HFFc6 (cell line): ENCODE data around the gene RPS6KB2. TPM values are rescaled to one million over a fixed set of nuclear protein-coding genes. Genes with fewer than 3 reads are reported as not detected.

Source experiments
- DNase-seq: peaks from one replicate; pipeline ENCODE4 v3.0.0-alpha.2; 2018
- H3K27ac Mint-ChIP-seq: 2 replicates; pipeline ENCODE4 v1.8.0; 2020; ENCODE audit warnings: mild to moderate bottlenecking, mixed read lengths
- H3K27me3 Mint-ChIP-seq: 2 replicates; pipeline ENCODE4 v1.8.0; 2021; ENCODE audit warnings: mild to moderate bottlenecking, moderate library complexity, mixed read lengths; ENCODE audit not compliant: insufficient read depth
- H3K36me3 Mint-ChIP-seq: 2 replicates; pipeline ENCODE4 v1.8.0; 2021; ENCODE audit warnings: low read depth, mixed read lengths
- H3K4me1 Mint-ChIP-seq: 2 replicates; pipeline ENCODE4 v1.8.0; 2020; ENCODE audit warnings: low read depth, mixed read lengths
- H3K4me3 Mint-ChIP-seq: 2 replicates; pipeline ENCODE4 v1.8.0; 2020; ENCODE audit warnings: mild to moderate bottlenecking, moderate library complexity, mixed read lengths
- H3K9me3 Mint-ChIP-seq: 2 replicates; pipeline ENCODE4 v1.8.0; 2020; ENCODE audit warnings: mild to moderate bottlenecking, mixed read lengths
- total RNA-seq, 6 experiments: library from RNA; stranded (reverse); fragmentation: NEBNext Ultra II Directional; extraction: Animal tissue kit (Norgen Biotek cat#: 25700); gene quantifications; 2 replicates in 1 of 6; 3 replicates in 5 of 6; pipeline ENCODE4 v1.2.3, GENCODE V29; 2021
- TF ChIP-seq, protein P1 (sequence below): fragments of 200-600 bp; sonication (generic); IDR thresholded peaks from 2 replicates; pipeline ENCODE4 v1.5.0; 2021; ENCODE audit warnings: antibody characterized with exemption, mild to moderate bottlenecking

The RPS6KB2 gene
- total RNA-seq, 6 experiments from 2014 or later, result 51.5 to 58.4 (median 55.8) TPM

DNA sequence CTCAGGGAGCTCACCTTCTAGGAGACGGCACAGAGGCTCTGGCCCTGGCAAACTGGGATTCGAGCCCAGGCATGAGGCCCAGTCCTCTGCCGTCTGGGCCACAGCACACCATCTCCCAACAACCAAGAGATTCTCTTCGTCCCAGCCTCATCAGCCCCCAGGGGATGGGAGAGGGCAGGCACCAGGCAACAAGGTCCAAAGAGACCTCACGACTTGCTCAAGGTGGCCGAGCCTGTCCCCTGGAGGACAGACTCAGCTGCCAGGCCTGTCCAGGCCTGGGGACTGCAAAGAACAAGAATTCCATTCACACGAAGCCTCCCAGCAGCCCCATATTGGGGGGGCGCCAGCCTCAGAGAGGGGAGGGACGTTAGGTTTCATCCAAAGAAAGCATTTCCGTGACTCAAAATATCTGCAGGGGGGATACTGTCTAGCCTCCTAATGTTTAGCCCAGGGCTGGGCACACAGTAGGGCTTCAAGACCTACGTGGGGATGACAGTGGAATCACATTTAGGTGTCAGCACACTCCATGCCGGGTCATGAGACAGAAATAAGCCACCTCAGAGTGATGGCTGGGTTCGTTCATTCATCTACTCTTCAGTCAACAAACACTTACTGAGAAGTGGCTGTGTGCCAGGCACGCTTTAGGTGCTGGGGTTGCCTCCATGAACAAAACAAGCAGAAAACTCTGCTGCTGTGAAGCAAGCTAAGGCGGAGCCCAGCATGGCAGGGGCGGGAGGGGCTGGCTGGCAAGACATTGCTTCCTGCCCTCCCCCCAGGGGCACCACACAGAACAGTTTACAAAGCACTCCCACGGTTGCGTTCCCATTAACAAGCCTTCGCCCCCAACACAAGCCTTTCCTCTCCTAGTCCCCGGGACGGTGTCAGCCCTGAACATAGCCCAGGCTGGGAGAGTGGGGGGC, 11.6 kb upstream of the RPS6KB2 start:
- Mint-ChIP-seq H3K9me3 (no peaks in the 10 kb centered on the region), H3K27me3 (peaks cover 17% of the 10 kb centered on the region), H3K4me3 (no peak overlapping the region), H3K36me3 (no peaks in the 10 kb centered on the region), H3K4me1 (no peaks in the 10 kb centered on the region), H3K27ac (no peak overlapping the region)
- no peak for DNase-seq
- TF ChIP-seq, protein P1, sequence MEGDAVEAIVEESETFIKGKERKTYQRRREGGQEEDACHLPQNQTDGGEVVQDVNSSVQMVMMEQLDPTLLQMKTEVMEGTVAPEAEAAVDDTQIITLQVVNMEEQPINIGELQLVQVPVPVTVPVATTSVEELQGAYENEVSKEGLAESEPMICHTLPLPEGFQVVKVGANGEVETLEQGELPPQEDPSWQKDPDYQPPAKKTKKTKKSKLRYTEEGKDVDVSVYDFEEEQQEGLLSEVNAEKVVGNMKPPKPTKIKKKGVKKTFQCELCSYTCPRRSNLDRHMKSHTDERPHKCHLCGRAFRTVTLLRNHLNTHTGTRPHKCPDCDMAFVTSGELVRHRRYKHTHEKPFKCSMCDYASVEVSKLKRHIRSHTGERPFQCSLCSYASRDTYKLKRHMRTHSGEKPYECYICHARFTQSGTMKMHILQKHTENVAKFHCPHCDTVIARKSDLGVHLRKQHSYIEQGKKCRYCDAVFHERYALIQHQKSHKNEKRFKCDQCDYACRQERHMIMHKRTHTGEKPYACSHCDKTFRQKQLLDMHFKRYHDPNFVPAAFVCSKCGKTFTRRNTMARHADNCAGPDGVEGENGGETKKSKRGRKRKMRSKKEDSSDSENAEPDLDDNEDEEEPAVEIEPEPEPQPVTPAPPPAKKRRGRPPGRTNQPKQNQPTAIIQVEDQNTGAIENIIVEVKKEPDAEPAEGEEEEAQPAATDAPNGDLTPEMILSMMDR, result no peak

DNA sequence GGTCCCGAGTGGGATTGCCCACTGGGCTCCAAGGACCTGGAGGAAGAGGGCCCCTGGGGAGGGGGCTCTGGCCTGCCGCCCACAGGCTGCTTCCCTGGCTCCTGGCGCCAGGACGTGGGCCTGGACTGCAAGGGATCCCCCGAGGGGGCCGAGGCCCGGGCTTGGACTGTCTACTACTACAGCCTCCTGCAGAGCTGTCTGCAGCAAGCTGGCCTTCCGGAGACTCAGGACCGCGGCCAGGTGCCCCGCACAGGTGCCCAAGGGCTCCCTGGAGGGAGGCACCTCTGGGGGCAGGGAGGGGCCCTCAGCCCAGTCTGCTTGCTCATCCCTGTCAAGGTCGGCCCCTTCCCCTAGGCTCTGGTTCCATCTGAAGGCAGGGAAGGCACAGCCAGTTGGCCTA, 10.9 kb upstream of the RPS6KB2 start:
- Mint-ChIP-seq H3K36me3 (no peaks in the 10 kb centered on the region), H3K27me3 (peaks cover 13% of the 10 kb centered on the region), H3K27ac (no peak overlapping the region), H3K4me3 (no peak overlapping the region), H3K9me3 (no peaks in the 10 kb centered on the region), H3K4me1 (no peaks in the 10 kb centered on the region)
- no peak for DNase-seq
- TF ChIP-seq, protein P1, result no peak

DNA sequence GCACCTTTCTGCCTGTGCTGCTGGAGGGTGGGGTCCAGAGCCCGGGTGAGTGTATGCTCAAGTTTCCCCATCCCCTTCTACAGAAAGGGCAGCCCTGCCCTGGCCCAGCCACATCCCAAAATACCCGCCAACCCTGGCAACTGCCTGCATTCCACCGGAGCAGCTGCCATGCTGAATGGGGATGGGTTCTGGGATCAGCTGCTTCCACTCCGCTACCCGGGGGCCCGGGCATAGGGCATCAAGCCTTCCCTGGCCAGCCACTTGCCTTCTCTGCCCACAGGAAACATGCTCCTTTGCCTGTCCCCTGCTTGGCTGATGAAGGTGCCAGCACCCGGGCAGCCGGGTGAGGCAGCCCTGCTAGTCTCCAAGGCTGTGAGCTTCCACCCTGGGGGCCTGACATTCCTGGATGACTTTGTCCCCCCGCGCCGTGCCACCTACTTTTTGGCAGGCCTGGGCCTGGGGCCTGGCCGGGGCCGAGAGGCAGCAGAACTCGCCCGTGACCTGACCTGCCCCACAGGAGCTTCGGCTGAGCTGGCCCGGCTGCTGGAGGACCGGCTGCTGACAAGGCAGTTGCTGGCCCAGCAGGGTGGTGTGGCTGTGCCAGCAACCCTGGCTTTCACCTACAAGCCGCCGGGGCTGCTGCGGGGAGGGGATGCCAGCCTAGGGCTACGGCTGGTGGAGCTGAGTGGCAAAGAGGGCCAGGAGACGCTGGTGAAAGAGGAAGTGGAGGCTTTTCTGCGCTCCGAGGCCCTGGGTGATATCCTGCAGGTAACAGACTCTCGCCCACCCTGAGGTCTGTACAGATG, 9.6 kb upstream of the RPS6KB2 start:
- Mint-ChIP-seq H3K9me3 (no peaks in the 10 kb centered on the region), H3K27me3 (peaks cover 5% of the 10 kb centered on the region), H3K36me3 (no peaks in the 10 kb centered on the region), H3K4me3 (no peak overlapping the region), H3K27ac (no peak overlapping the region), H3K4me1 (no peaks in the 10 kb centered on the region)
- TF ChIP-seq, protein P1, result no peak
- no peak for DNase-seq

DNA sequence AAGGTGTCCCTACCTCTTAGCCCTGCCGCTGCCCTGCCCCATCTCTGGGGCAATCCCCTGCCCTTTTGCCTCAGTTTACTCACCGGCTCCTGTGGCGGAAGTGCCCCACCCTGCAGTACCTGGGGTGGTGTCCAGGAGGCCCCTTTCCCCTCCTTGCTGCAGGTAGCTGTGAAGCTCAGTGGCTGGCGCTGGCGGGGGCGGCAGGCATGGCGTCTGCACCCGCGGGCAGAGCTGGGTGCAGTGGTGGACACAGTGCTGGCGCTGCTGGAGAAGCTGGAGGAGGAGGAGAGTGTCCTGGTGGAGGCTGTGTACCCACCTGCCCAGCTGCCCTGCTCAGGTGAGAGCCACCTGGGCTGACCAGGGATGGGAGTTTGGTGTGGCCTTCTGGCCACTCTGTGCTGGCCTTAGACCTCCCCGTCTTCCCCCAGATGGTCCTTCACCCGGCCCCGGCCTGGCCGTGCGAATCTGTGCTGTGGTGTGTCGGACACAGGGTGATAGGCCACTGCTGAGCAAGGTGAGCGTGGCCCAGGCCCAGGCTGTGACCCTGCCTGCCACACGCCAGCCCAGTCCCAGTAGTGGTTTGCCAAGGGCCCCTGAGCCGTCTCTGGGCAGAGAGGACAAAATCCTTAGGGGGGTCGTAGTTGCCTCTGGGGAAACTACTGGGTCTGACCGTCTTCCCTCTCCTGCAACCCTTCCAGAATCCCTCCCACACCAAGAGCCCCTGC, 8.8 kb upstream of the RPS6KB2 start:
- Mint-ChIP-seq H3K9me3 (no peaks in the 10 kb centered on the region), H3K4me3 (no peak overlapping the region), H3K36me3 (no peaks in the 10 kb centered on the region), H3K4me1 (no peaks in the 10 kb centered on the region), H3K27me3 (peaks cover 2% of the 10 kb centered on the region), H3K27ac (no peak overlapping the region)
- DNase-seq, result no peak
- TF ChIP-seq, protein P1, result no peak

DNA sequence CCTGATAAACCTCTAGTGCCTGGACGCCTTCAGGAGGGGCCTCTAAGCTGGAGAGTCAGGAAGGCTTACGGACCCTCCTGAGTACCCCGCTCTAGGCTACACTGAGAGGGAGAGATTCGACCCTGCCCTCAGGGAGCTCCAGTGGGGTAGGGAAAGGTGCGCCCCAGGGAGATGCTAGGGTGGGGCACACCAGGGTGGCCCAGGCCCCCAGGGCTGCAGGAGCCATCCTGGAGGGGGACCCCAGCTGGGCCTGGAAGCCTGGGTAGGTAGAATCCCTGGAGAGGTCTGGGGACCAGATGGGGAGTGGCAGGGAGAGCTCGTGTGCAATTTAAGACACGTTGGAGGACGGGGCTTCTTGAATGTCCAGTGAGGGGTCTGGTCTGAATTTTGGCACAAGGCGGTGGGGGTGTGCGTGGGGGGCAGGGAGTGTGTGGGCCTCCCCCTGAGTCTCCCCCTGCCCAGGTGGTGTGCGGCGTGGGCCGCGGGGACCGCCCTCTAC, 8.1 kb upstream of the RPS6KB2 start:
- no peak for DNase-seq
- Mint-ChIP-seq H3K9me3 (no peaks in the 10 kb centered on the region), H3K4me1 (no peaks in the 10 kb centered on the region), H3K27ac (peak overlapping the region; percentile 45; the same call in 1 of the 2 replicates), H3K27me3 (peaks cover under 1% of the 10 kb centered on the region), H3K36me3 (no peaks in the 10 kb centered on the region), H3K4me3 (peak overlapping the region; percentile 67)
- TF ChIP-seq, protein P1, result no peak
